M059J (cell line): Measurements from ENCODE around the gene ATP8A2. TPM values are rescaled to one million over a fixed set of nuclear protein-coding genes. Genes with fewer than 3 reads are reported as not detected.
"Not testable (repeated sequence)": the region's sequence is repeated elsewhere in the genome, so short reads cannot be mapped to it uniquely, and the experiment has no call there.

Experiments used
- DNase-seq: peaks from one replicate; pipeline ENCODE4 v3.0.0-alpha.2; 2012; ENCODE audit warnings: low read depth
- total RNA-seq: library from RNA; depleted of rRNA; stranded (reverse); fragments of >200 nt; shearing (Covaris generic); gene quantifications from 2 replicates; pipeline ENCODE4 v1.2.3, GENCODE V29; 2014

The ATP8A2 gene
- total RNA-seq, 1 experiment from 2014 or later = 0.44 TPM

DNA sequence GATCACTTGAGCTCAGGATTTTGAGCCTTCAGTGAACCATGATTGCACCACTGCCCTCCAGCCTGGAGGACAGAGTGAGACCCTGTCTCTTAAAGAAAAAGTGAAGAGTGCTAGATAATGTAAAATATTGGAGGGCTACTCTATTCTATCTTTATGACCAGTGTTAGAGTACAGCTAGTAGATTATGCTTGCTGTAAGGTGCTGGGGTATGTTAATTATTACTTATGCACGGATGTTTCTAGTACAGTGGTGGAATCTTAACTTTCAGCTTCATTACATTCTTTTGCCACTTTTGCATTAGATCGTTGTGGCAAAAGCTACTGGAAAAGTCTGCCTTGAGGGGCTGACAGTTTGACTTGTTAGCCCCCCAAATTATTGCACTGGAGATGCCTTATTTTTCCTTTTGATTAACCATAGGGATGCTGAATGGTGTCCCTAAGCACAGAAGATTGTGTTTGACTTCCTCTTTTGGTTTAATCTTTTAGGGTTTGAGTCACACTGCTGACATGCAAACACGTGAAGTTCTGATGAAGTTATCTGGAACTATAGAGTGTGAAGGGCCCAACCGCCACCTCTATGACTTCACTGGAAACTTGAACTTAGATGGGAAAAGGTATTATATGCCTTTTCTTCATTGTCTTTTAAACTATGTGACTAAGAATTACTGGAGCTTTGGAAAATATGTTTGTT, 169.8 kb downstream of the ATP8A2 start:
- no peak for DNase-seq

DNA sequence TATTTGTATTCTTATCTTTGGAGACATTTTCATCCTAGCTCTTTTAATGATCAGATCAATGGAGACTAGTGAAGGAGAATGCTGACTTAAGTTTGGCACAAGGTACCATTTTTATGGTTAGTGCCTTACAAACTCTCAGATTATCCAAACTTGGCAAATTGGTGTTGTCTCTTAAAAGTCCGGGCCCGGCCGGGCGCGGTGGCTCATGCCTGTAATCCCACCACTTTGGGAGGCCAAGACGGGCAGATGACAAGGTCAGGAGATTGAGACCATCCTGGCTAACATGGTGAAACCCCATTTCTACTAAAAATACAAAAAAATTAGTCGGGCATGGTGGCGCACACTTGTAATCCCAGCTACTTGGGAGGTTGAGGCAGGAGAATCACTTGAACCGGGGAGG, 177.2 kb downstream of the ATP8A2 start:
- not testable (repeated sequence) for DNase-seq

DNA sequence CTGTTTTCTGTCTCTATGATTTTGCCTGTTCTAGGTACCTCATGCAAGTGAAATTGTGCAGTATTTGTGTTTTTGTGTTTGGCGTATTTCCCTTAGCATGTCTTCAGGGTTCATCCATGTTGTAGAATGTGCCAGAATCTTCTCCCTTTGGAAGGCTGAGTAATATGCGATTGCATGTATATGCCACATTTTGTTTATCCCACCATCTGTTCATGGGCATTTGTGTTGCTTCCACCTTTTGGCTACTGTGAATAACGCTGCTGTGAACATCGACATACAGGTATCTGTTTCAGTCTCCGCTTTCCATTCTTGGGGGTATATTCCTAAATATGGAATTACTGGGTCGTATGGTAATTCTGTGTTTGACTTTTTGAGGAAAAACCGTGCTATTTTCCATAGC, 190.0 kb downstream of the ATP8A2 start:
- DNase-seq = no peak

DNA sequence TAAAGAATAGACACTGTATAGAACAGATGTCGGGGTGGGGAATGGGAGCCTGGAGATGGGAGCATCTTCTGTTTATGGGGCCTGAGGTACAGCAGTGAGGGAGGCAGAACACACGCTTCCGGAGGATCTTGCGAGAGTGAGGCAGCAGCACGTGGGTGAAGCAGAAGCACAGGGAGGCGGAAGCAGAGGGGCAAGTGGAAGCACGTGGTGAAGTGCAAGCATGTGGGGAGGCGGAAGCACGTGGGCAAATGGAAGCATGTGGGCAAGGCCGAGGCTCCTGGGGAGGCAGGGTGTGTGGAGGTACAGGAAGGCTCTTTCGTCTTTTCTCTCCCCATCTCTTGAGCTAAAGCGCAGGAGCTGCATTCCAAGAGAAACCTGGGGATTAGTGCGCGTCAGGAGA, 198.4 kb downstream of the ATP8A2 start:
- no peak for DNase-seq

DNA sequence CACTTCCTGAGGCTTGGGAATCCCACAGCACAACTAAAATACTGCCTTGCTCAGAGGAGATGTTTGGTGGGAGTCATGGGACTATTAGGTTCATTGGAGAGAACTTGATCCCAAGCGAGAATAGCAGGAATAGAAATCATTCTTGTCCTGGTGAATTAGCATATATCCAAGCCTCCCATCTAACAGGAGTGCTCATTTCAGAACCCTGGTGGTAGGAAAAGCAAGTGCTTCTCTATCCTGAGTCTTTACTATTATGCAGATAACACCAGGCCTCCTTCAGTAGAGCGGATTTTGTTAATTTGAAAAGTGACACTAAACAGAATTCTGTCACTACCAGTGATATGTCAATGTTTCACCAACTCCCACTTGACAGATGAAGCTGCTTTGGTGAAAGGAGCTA, 199.5 kb downstream of the ATP8A2 start:
- no peak for DNase-seq

DNA sequence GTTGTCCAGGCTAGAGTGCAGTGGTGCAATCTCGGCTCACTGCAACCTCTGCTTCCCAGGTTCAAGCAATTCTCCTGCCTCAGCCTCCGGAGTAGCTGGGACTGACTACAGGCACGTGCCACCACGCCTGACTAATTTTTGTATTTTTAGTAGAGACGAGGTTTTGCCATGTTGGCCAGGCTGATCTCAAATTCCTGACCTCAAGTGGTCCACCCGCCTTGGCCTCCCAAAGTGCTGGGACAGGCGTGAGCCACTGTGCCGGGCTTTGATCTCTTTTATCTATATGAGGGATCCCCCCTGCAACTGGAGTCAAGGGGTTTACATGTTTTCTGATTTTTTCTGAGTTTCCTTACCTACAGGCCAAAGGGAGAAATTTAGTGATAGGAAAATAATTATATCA, 200.4 kb downstream of the ATP8A2 start:
- DNase-seq = not testable (repeated sequence)

DNA sequence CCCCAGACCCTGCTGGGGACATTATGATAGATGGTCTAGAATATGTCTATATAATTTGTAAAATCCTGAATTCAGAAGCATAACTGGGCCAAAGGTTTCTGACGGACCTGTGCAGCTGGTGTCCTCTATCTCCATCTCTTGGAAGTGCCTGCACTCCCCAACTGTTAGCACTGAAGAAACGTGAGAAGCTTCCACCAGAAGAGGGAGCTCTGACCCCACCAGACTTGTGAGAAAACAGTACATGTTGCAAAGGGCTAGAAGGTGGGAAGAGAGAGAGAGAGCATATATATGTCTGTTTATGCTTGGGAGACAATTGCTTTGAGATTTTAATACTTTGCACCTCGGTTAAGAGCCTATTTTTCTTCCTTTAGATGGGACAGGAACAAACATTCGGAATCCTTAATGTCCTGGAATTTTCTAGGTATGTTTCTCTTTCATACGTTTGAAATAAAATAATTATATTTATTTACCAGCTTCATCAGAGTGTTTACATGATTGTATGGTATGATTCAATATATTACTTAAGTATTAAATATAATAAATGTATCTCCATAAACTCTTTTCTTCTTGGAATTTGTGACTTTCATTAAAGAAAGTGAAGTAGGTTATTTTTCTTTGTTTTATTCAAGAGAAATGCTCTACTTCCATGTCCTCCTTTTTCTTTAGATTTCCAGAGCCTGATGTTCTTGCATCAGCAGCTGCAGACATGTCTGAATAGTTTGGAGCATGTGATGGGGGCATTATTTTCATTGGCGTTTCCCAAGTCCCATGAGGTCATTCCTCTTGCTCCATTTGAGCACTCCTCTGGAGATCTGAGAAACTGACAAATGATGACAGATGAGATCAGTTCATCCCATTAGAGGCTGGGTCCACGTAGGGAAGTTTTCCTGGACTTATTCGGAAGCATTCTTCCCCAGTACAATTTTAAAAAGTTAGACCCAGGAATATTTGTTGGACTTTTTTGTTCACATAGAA, 202.9 kb downstream of the ATP8A2 start:
- DNase-seq = peak; percentile 82

DNA sequence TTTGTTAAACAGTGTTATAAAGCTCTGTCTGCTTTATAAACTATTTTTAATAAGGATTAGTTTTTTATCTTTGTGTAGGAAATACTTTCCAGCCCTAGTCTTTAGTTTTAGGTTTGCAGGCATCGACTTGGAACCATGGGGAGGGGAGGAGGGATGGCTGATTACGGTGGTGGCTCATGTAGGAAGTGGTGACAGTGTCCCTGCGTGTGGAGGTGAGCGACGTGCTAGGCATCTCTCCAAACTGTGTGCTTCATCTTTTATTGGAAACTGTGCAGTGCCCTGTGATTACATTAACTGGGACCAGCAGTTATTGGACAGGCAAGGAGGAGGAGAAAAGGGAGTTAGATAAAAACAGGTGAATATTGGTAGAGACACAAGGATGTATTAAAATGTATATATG, 203.8 kb downstream of the ATP8A2 start:
- DNase-seq = peak; percentile 39

DNA sequence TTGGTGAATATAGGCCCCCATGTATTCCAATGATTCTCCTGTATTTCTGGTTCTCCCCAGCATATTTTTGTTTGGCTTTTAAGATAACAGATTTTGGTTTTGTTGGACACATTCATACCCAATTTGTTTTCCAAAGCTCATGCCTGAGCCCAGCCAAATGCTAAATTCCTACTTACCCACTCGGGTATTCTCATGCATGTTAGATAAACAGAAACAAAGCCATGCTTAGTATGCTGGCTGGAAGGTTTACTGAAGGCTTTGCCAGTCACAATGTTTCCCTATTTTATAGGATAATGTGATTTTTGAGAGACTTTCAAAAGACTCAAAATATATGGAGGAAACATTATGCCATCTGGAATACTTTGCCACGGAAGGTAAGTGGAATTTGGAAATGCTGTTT, 206.8 kb downstream of the ATP8A2 start:
- no peak for DNase-seq

DNA sequence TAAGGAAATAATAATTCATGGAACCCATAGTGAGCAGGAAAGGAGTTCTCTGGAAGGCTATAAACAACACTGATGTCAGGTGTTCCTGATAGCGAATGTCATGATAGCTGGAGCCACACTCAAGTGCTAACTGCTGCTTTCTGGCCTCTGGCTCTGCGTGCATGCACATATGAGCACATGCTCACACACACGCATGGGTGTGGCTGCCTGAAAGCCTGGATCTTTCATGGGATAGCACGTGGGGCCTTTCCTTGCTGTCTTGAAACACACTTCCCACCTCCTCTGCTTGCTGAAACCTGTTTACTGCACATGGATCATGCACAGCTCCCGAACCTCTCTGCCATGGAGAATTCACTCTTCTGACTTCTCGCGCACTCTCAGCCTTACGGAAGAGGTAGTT, 207.4 kb downstream of the ATP8A2 start:
- no peak for DNase-seq

DNA sequence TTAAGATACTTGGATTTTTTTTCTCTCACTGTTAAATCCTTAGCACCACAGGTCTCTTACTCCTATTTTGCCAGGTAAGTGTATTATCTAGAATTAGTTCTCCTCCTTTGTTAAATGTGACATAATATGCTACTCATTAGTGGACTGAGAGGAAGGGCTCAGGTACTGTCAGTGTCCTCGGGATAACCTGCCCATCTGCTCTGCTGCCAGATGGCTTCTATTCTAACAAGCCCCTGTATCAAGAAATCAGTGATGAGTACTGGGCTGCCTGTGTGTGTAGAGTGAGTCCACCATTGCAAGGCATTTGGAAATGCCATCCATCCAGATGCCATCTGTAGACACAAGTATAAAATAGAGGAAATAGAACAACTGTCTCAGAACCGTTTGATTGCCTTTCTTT, 209.6 kb downstream of the ATP8A2 start:
- no peak for DNase-seq

DNA sequence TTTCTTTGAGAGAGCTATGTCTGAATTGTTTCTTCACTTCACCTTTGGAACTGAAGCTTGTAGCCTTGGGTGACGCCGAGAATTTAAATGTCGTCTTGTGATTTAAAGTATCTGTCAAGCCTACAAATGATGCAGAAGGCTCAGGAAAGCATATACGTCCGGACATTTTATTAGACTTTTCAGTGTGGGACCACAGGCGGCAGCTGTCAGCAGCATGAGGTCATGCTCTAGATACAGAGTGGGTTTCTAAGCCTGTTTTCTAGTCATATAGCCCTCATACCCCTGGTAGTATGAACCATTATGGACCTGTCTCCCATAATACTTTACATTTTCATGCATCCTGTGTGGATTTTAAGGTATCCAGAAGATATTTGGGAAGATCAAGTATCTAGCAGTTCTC, 212.3 kb downstream of the ATP8A2 start:
- no peak for DNase-seq

DNA sequence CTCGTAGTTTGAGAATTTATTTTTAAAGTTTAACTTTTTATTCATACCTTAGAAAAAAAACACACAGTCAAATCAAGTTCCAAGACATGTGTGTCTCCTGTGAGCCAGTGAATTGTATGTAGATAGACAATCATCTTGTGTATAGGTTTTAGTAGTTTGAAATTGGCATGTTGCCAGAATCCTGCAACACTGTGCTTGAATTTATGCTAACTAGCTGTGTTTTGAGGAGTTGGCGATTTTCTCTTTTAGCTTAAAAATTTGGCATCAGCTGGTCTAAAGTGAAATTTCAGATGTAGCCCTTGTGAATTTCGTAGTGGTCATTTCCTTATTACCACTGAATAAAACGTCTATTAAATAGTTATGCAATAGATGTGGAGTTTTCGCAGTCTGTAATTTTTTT, 213.2 kb downstream of the ATP8A2 start:
- DNase-seq = no peak

DNA sequence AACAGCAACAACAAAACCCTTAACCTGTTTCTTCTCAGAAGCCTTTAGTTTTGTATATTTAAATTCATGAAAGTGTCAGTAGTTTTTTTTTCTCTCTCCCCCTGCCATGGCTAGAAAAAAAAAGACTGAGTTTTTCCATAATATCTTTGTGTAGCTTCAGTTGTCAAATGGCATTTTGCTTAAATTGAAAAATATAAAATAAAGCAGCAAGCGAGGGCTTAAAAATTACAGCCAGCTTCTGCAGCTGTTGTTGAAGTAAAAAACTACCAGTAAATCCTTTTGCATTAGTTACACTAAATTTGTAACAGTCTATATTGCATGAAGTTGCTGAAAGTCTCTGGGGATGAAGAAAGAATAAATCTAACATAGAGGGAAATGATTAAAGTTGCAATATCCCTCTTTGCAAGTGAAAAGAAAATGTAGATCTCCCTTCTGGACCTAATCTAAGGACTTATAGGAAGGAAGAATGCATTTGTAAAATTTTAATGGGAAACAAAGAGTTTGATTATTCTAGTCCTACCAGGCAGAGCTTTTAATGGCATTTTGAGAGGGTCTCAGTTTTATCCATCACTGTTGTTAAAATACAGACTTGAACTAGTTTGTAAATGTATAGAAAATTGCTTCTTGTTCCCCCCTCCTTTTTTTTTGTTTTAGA, 215.7 kb downstream of the ATP8A2 start:
- DNase-seq = no peak

DNA sequence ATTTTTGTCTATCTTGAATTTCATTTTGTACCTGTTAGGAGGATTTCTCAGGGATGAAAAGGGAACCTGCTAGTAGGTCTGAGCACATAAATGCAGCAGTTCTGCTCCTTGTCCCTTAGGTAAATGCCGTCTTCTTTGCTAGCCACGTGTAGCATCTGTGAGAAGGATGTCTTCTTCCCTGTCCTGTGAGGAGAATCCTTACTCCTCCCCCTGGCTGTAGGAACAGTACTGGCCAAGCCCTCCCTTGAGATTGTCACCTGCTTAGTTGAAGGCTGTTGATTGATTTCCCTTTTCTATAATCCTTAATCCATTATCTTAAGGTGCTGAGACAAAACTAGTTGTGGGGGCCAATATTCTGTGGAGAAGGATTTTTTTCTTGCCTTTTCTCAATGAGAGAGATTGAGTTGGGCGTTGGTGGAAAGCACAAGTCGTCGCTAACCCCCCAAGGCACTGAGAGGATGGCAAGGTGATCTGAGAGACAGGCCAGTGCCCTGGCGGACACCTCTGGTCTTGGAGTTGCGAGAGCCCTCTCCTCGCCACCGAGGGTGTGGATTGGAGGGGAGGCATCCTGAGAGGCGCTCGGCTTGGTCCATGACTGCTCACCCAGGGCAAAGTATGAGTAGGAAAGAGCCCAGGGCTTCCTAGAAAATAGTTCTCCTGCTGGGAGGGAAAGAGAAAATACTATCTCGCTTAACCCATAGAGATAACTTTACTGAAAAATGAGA, 216.7 kb downstream of the ATP8A2 start:
- DNase-seq = no peak

DNA sequence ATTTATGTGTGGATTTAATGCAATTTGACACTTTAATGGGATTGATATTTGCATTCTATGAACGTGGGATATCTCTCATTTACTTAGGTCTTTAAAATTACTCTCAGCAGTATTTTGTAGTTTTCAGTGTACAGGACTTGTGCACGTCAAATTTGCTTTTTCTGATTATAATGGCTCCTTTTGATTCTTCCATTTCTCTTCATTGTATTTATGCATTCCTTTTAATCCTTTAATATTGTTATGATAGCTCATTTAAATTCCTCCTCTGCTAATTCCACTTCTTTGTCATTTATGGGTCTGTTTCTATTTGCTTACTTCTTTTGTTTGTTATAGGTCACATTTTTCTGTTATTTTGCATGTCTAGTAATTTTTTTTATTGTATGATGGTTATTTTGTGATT, 226.6 kb downstream of the ATP8A2 start:
- DNase-seq = no peak

DNA sequence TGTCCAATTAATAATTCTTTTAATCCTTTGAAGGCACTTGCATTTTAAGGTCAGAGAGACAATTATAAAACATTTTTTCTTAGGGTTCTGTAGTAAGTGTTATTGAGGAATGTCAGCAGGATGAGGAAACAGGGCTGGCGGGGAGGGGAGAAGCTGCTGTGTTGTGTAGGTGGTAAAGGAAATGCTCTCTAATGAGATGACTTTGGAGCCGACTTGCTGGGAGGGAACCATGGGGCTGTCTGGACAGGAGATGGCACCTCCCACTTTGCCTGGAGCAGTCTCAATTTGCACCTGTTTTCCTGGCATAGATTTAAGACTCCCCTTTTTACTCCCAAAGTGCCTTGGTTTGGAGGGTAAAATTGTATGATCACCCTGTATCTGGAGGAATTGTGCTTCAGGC, 230.4 kb downstream of the ATP8A2 start:
- no peak for DNase-seq

DNA sequence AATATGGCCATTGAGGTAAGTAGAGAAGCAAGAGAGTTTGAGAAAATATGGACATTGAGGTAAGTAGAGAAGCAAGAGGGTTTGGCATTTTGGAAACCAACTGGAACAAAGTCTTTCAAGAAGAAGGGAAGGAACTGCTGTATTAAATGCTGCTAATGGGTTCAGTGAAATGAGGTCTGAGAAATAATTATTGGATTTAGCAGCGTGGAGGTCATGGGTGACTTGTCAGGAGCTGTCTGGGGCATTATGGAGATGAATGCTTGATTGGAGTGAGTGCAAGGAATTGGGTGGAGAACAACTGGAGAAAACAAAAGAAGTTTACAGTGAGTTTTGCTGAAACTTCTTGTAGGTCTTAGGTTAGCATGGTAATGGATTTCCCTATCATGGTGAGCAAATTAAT, 232.3 kb downstream of the ATP8A2 start:
- no peak for DNase-seq

DNA sequence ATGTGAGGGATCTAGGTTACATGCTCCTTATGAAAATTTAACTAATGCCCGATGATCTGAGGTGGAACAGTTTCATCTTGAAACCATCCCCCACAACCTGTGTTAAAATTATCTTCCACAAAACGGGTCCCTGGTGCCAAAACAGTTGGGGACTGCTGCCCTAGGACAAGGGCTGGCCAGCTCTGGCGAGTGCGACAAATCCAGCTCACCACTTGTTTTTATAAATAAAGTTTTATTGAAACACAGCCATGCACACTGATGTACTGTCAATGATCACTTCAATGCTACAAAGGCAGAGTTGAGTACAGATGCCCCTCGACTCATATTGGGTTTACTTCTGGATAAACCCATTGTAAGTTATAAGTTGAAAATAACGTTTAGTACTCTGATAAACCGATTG, 235.3 kb downstream of the ATP8A2 start:
- DNase-seq = no peak

DNA sequence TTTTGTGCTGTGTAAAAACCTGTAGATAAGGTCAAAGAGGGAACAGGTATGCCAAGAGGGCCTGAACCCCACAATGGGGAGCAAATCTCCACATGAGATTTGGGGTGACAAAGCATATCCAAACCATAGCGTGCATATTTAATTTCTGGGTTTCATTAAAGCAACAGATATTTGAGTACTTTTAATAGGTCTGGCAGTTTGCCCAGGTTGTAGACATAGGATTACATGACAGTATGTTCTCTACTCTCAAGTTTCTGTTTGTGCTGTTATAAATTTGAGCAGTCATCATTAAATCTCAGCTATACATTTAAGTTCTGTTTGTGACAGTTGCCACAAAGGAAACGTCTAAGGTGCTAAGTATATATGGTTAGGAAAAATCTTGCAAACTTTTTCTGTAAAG, 236.4 kb downstream of the ATP8A2 start:
- no peak for DNase-seq

DNA sequence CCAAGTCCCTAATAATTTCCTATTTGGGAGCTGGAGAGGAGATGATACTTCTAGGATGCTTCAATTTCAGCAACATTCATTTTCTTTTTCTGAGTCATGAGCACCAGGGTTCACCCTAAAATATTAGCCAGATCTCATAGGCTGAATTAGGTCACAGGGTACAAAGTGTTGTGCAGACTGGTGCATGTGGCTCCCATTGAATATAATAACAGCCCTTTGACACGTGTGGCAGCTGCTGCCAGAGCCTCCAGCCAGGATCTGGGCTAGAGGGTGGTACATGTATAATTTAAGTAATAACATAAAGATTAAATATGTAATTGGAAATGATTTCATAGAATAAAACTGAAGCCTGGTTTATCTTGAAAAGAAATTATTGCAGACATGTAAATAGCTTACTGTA, 244.9 kb downstream of the ATP8A2 start:
- no peak for DNase-seq

DNA sequence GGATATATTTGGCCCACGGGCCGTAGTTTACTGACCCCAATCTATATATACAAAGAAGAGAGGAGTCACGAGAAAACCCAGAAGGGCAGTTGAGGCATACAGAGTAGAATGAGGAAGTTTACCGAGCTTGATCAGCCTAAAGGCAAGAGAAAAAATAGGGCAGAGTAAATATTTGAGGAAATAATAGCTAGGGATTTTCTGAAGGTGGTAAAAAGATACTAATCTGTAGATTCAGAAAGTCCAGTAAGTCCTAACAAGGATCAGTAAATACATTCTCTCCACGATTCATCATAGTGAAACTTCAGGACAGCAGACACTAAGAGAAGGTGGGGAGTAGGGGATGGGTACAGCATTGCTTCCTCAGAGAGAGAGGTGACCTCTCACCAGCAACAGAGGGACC, 248.1 kb downstream of the ATP8A2 start:
- DNase-seq = no peak
